Progenitor cell of endocrine pancreas (in vitro differentiated cells): ENCODE data around the gene CTNNA2. TPM values are rescaled to one million over a fixed set of nuclear protein-coding genes. Genes with fewer than 3 reads are reported as not detected.

Experiments
- DNase-seq: peaks from one replicate; pipeline ENCODE4 v3.0.0; 2021; ENCODE audit warnings: low spot score; ENCODE audit not compliant: unreplicated experiment
- H3K27ac Mint-ChIP-seq: 2 replicates; pipeline ENCODE4 v1.8.0; 2021; ENCODE audit warnings: mild to moderate bottlenecking, moderate library complexity, mixed read lengths
- H3K27me3 Mint-ChIP-seq: 2 replicates; pipeline ENCODE4 v1.8.0; 2021; ENCODE audit warnings: mixed read lengths
- H3K36me3 Mint-ChIP-seq: 2 replicates; pipeline ENCODE4 v1.8.0; 2022; ENCODE audit warnings: mixed read lengths; ENCODE audit not compliant: insufficient read depth
- H3K4me1 Mint-ChIP-seq: 2 replicates; pipeline ENCODE4 v1.8.0; 2021; ENCODE audit warnings: low read depth, mixed read lengths
- H3K4me3 Mint-ChIP-seq: 2 replicates; pipeline ENCODE4 v1.8.0; 2021; ENCODE audit warnings: low read depth, mild to moderate bottlenecking, moderate library complexity, mixed read lengths
- H3K9me3 Mint-ChIP-seq: 2 replicates; pipeline ENCODE4 v1.8.0; 2021; ENCODE audit warnings: low read depth, mixed read lengths
- total RNA-seq: library from RNA; stranded (reverse); gene quantifications from 2 replicates; pipeline ENCODE4 v1.2.1, GENCODE V29; 2021
- TF ChIP-seq, protein P1 (sequence below): fragments of 200-600 bp; sonication (generic); IDR thresholded peaks from one replicate; pipeline ENCODE4 v1.5.0; 2021; ENCODE audit warnings: antibody characterized with exemption, mild to moderate bottlenecking; ENCODE audit not compliant: unreplicated experiment

Gene CTNNA2
- total RNA-seq, 1 donor from 2014 or later: 10.2 TPM

DNA sequence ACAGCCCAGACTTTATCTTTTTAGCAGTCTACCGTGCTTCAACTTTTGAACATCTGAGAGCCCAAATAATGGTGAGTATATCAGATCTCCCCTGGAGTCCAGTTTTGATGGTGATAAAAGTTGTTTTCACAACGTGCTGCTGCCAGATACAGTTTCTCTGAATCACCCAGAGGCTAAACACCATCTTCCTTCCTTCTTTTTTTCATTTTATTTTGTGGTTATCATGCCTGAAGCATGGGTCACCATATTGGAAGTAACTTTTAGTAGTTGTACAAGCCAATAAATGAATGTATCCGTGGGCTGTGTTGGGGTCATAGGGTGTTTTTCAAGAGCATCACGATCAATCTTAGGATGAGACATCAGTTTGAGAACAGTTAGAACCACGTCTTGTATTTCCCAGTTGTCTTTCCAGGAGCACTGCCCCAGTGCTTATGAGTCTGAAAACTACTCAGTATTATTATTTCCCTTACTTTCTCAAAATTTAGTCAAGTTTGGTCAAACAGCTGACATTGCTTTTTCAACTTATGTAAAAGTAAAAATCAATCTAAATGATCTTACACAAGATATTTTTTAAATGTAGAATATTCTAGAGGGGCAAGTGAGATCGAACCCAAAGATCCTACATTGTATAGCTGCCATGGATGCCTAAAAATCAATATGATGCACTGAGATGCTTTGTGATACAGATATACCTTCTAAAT, 311.4 kb downstream of the CTNNA2 start:
- H3K27ac Mint-ChIP-seq: no peak overlapping the region
- H3K36me3 Mint-ChIP-seq: no peaks in the 10 kb centered on the region
- no peak for DNase-seq
- H3K4me3 Mint-ChIP-seq: no peak overlapping the region
- TF ChIP-seq, protein P1, sequence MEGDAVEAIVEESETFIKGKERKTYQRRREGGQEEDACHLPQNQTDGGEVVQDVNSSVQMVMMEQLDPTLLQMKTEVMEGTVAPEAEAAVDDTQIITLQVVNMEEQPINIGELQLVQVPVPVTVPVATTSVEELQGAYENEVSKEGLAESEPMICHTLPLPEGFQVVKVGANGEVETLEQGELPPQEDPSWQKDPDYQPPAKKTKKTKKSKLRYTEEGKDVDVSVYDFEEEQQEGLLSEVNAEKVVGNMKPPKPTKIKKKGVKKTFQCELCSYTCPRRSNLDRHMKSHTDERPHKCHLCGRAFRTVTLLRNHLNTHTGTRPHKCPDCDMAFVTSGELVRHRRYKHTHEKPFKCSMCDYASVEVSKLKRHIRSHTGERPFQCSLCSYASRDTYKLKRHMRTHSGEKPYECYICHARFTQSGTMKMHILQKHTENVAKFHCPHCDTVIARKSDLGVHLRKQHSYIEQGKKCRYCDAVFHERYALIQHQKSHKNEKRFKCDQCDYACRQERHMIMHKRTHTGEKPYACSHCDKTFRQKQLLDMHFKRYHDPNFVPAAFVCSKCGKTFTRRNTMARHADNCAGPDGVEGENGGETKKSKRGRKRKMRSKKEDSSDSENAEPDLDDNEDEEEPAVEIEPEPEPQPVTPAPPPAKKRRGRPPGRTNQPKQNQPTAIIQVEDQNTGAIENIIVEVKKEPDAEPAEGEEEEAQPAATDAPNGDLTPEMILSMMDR: no peak
- H3K9me3 Mint-ChIP-seq: no peaks in the 10 kb centered on the region
- no peaks in the 10 kb centered on the region for H3K4me1 Mint-ChIP-seq
- peaks cover 5% of the 10 kb centered on the region for H3K27me3 Mint-ChIP-seq

DNA sequence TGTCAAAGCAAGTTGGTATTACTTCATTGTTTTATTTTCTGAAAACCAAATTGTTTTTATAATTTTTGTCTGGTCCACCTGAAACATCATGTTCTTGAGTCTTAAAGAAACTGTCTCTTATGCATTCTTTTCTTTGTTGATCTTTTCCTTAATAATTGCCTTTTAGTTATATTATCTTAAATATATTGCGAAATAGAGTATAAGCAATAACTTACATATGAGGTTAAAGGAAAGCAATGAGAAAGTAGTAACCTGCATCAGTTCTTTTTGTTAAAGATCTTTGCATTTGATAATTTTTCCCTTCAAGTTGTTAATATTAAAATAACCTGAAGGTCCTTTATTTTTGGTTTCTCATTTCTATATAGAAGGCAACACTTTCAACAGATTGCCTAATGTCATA, 315.0 kb downstream of the CTNNA2 start:
- no peaks in the 10 kb centered on the region for H3K36me3 Mint-ChIP-seq
- TF ChIP-seq, protein P1: no peak
- H3K4me3 Mint-ChIP-seq: no peak overlapping the region
- peaks cover under 1% of the 10 kb centered on the region for H3K27me3 Mint-ChIP-seq
- no peak for DNase-seq
- H3K9me3 Mint-ChIP-seq: no peaks in the 10 kb centered on the region
- H3K27ac Mint-ChIP-seq: no peak overlapping the region
- H3K4me1 Mint-ChIP-seq: peaks cover 10% of the 10 kb centered on the region

DNA sequence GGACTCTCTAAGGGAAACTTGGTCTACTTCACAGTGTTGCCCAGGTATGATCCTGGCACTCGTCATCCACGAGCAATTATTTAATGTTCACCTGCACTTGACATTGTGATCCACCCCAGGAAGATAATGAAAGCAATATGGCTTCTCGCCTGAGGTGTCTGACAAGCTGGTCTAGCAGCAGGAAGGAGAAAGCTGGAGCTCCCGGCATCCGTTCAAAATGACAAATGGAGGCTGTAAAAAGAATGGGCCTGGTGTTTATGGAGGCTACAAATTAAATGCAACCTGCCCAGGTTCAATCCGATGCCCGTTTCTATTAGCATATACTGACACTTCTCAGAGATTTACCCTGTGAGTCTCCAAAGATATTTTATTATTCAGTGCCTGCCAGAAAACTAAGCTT, 317.6 kb downstream of the CTNNA2 start:
- no peak overlapping the region for H3K27ac Mint-ChIP-seq
- H3K36me3 Mint-ChIP-seq: no peaks in the 10 kb centered on the region
- no peaks in the 10 kb centered on the region for H3K9me3 Mint-ChIP-seq
- no peaks in the 10 kb centered on the region for H3K27me3 Mint-ChIP-seq
- H3K4me1 Mint-ChIP-seq: peaks cover 16% of the 10 kb centered on the region
- DNase-seq: no peak
- TF ChIP-seq, protein P1: no peak
- H3K4me3 Mint-ChIP-seq: no peak overlapping the region

- Mint-ChIP-seq H3K27ac (no peak overlapping the region), H3K4me3 (no peak overlapping the region), H3K27me3 (no peaks in the 10 kb centered on the region), H3K9me3 (no peaks in the 10 kb centered on the region), H3K4me1 (peaks cover 16% of the 10 kb centered on the region), H3K36me3 (no peaks in the 10 kb centered on the region)
- TF ChIP-seq, protein P1: no peak
- DNase-seq: no peak
These were observed 319.1 kb downstream of the CTNNA2 start for GRCh38 chr2:79831961-79832360.

DNA sequence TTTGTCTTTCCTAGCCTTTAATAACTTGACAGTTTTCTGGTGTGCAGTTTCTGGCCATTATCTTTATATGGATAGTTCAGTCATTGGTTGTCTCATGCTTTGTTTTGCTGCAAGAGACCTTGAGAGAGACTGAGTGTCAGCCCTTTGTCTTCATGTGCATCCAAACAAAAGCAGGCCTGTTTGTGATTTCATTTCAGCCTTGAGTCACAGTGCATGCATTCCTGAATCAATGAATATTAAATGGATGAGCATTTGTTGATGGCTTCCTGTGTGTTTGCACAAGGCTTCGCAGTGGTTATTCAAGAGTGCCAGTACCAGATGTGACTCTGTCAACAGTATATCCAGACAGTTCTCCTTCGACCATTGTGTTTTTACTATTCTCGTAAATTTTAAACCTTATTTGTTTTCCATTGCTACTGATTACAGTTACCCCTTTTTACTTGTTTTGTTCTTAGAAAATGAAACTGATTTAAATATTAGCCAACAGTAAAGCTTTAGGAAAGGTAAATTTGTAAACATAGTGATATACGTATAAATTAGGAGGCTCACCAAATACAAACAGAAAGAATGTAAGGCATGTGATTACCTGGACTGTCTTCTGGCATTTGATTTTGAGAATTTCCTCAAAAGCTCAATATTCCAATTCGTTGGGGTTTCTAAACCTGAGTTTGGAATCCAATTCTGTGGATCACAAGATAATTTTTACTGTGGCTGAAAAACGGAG, 319.8 kb downstream of the CTNNA2 start:
- no peak for DNase-seq
- Mint-ChIP-seq H3K27me3 (no peaks in the 10 kb centered on the region), H3K4me1 (peaks cover 16% of the 10 kb centered on the region), H3K4me3 (no peak overlapping the region), H3K36me3 (no peaks in the 10 kb centered on the region), H3K27ac (no peak overlapping the region), H3K9me3 (no peaks in the 10 kb centered on the region)
- TF ChIP-seq, protein P1: no peak
